ENCODE results near the gene HNRNPF. TPM values are rescaled to one million over a fixed set of nuclear protein-coding genes. Genes with fewer than 3 reads are reported as not detected.
"Not testable (repeated sequence)": the region's sequence is repeated elsewhere in the genome, so short reads cannot be mapped to it uniquely, and the experiment has no call there.

HNRNPF gene
- total RNA-seq, 1 donor from 2014 or later = 163 TPM

DNA sequence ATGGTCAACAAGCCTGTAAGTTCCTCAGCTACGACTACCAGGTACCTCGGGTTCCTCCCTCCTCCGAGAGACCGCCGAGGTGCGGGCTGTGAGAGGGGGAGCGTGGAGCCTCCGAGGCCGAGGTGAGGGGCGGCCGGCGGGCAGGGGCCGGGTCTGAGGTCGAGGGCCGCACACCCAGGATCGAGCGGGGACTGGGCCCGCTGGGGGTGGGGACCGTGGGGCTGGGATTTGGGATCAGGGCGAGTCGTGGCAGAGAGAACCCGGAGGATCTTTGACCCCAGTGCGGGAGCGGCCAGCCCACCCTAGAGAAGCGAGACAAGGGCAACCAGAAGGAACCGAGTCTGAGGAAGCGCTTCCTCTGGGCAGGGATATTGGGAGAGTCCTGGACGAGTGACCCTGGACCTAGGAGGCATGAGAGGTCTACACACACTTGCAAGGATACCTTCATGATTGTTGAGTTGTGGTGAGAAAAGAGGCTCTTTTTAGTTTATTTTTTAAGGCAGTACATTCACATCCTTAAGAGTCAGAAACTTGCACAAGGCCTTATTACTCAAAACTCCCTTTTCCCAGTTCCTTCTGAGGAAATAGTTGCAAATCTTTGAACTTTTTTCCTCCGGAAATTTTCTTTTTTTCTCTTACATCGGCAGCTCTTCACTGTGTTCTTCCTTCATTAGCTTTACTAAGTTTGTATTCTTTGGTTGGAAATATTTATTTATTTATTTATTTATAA is 28.3 kb upstream of the HNRNPF start:
- TF ChIP-seq, protein P1, sequence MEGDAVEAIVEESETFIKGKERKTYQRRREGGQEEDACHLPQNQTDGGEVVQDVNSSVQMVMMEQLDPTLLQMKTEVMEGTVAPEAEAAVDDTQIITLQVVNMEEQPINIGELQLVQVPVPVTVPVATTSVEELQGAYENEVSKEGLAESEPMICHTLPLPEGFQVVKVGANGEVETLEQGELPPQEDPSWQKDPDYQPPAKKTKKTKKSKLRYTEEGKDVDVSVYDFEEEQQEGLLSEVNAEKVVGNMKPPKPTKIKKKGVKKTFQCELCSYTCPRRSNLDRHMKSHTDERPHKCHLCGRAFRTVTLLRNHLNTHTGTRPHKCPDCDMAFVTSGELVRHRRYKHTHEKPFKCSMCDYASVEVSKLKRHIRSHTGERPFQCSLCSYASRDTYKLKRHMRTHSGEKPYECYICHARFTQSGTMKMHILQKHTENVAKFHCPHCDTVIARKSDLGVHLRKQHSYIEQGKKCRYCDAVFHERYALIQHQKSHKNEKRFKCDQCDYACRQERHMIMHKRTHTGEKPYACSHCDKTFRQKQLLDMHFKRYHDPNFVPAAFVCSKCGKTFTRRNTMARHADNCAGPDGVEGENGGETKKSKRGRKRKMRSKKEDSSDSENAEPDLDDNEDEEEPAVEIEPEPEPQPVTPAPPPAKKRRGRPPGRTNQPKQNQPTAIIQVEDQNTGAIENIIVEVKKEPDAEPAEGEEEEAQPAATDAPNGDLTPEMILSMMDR (IDR thresholded peaks at IDR 0.05; ENCODE audit: unreplicated experiment) = no peak
- H3K27ac Mint-ChIP-seq = peak overlapping the region; percentile 94
- no peaks in the 10 kb centered on the region for H3K27me3 Mint-ChIP-seq (ENCODE audit: low read depth)
- peak overlapping the region; percentile 95 for H3K4me3 Mint-ChIP-seq
- no peak for DNase-seq (ENCODE audit: low spot score in 2 of 2, unreplicated experiment in 2 of 2)
- H3K36me3 Mint-ChIP-seq = peaks cover 3% of the 10 kb centered on the region
- peaks cover 16% of the 10 kb centered on the region for H3K4me1 Mint-ChIP-seq
- H3K9me3 Mint-ChIP-seq = no peaks in the 10 kb centered on the region

- H3K4me1 Mint-ChIP-seq = peaks cover 16% of the 10 kb centered on the region
- H3K9me3 Mint-ChIP-seq = no peaks in the 10 kb centered on the region
- peak; percentile 71 to 92 for DNase-seq (ENCODE audit: low spot score in 2 of 2, unreplicated experiment in 2 of 2)
- TF ChIP-seq, protein P1 (IDR thresholded peaks at IDR 0.05; ENCODE audit: unreplicated experiment) = no peak
- peaks cover 3% of the 10 kb centered on the region for H3K36me3 Mint-ChIP-seq
- peak within 1 kb of the TSS; percentile 95 for H3K4me3 Mint-ChIP-seq
- H3K27me3 Mint-ChIP-seq (ENCODE audit: low read depth) = no peaks in the 10 kb centered on the region
- peak within 1 kb of the TSS; percentile 98 for H3K27ac Mint-ChIP-seq
Measured at GRCh38 chr10:43436291-43437140, 27.5 kb upstream of the HNRNPF start, which contains the start of gene ZNF487. Gene ZNF487 (plus strand): TSS chr10:43437111. CDS start chr10:43475814, 38,703 bp downstream.

DNA sequence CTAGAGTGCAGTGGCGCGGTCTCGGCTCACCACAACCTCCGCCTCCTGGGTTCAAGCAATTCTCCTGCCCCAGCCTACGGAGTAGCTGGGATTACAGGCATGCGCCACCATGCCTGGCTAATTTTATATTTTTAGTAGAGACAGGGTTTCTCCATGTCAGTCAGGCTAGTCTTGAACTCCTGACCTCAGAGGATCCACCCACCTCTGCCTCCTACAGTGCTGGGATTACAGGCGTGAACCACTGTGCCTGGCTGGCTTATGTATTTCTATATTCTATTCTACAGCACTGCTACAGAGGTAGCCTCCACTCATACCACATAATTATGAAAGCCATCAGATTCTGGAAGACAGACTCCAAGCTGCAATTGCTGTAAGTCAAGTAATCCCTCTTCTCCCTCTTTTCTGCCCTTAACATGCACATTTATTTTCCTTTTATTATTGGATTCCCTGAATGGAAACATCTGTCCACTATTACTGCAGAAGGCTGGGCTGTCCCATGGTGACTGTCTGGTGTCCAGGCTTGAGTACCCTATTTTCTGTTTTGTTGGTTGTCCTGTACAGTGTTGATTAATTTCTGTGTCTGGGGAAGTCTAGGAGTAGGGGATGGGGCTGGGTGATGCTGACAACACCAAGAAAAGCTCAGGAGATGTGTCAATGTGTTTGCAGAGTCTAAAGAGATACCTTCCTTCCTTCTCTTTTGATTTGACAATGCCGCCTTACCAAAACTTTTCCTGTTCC is 22.1 kb upstream of the HNRNPF start:
- no peaks in the 10 kb centered on the region for H3K9me3 Mint-ChIP-seq
- peaks cover 3% of the 10 kb centered on the region for H3K36me3 Mint-ChIP-seq
- H3K4me1 Mint-ChIP-seq = peaks cover 3% of the 10 kb centered on the region
- no peaks in the 10 kb centered on the region for H3K27me3 Mint-ChIP-seq (ENCODE audit: low read depth)
- no peak overlapping the region for H3K4me3 Mint-ChIP-seq
- TF ChIP-seq, protein P1 (IDR thresholded peaks at IDR 0.05; ENCODE audit: unreplicated experiment) = no peak
- no peak for DNase-seq (ENCODE audit: low spot score in 2 of 2, unreplicated experiment in 2 of 2)
- peak overlapping the region; percentile 11 for H3K27ac Mint-ChIP-seq

DNA sequence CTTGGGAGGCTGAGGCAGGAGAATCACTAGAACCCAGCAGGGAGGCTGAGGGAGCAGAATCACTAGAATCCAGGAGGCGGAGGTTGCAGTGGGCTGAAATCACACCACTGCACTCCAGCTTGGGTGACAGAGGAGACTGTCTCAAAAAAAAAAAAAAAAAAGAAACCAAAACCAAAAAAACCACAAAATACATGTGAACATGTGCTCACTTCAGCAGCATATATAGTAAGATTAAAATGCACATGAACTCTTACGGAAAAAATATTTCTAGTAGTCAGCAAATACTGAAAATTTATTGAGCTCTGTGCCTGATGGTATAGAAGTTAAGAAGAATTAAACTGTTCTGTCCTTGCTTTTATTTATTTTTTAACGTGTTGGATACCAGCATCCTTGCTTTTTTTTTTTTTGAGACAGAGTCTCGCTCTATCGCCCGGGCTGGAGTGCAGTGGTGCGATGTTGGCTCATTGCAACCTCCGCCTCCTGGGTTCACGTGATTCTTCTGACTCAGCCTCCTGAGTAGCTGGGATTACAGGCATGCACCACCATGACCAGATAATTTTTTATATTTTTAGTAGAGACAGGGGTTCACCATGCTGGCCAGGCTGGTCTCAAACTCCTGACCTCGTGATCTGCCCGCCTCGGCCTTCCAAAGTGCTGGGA is 18.3 kb upstream of the HNRNPF start:
- H3K27me3 Mint-ChIP-seq (ENCODE audit: low read depth) = no peaks in the 10 kb centered on the region
- TF ChIP-seq, protein P1 (IDR thresholded peaks at IDR 0.05; ENCODE audit: unreplicated experiment) = no peak
- no peak for DNase-seq (ENCODE audit: low spot score in 2 of 2, unreplicated experiment in 2 of 2)
- H3K4me1 Mint-ChIP-seq = no peaks in the 10 kb centered on the region
- no peaks in the 10 kb centered on the region for H3K36me3 Mint-ChIP-seq
- H3K9me3 Mint-ChIP-seq = no peaks in the 10 kb centered on the region
- H3K27ac Mint-ChIP-seq = no peak overlapping the region
- H3K4me3 Mint-ChIP-seq = no peak overlapping the region

- H3K27ac Mint-ChIP-seq; DNase-seq (ENCODE audit: low spot score in 2 of 2, unreplicated experiment in 2 of 2); H3K36me3 Mint-ChIP-seq; H3K27me3 Mint-ChIP-seq (ENCODE audit: low read depth); H3K4me3 Mint-ChIP-seq; H3K9me3 Mint-ChIP-seq; H3K4me1 Mint-ChIP-seq: not testable (repeated sequence)
Measured at GRCh38 chr10:43426476-43426875, 17.5 kb upstream of the HNRNPF start.
